Stimulated activated CD4-positive, alpha-beta T cell treated with anti-CD3 and anti-CD28 coated beads, Interleukin-12 subunit alpha, Interleukin-12 subunit beta, amount 100 ng/mL, for 48 hours (primary cell): Measurements from ENCODE around the gene FAU.
"Not testable (repeated sequence)": the region's sequence is repeated elsewhere in the genome, so short reads cannot be mapped to it uniquely, and the experiment has no call there.

Experiments
- DNase-seq, 3 donors: peaks; one replicate each; pipeline ENCODE4 v3.0.0-alpha.2; 2020; ENCODE audit warnings: low read depth in 2 of 3, low spot score in 1 of 3

FAU gene

GRCh38 chr11:65124480-65125196 lies 2.7 kb upstream of the FAU start:
- DNase-seq, result no peak

- no peak for DNase-seq
Measured at GRCh38 chr11:65121447-65121864, 478 bp downstream of the FAU start.

GRCh38 chr11:65120831-65121230 lies 1.1 kb downstream of the FAU start:
- no peak for DNase-seq

- DNase-seq, result no peak
Measured at GRCh38 chr11:65119670-65119995, 2.3 kb downstream of the FAU start.

GRCh38 chr11:65118891-65119669 lies 2.9 kb downstream of the FAU start:
- DNase-seq, result not testable (repeated sequence)

- no peak for DNase-seq
Measured at GRCh38 chr11:65118097-65118837, 3.7 kb downstream of the FAU start.

- DNase-seq, result peak; percentile 100
Measured at GRCh38 chr11:65117206-65118096, 4.5 kb downstream of the FAU start, which contains the start of gene ZNHIT2. Gene ZNHIT2, minus strand, starts transcription at chr11:65117701. Its CDS starts 48 bp downstream, at chr11:65117653.

GRCh38 chr11:65116370-65117205 lies 5.3 kb downstream of the FAU start:
- DNase-seq, result peak; percentile 43 to 67 (median 61)

- no peak for DNase-seq
Measured at GRCh38 chr11:65115361-65116082, 6.4 kb downstream of the FAU start.

GRCh38 chr11:65114538-65115171 lies 7.3 kb downstream of the FAU start:
- no peak for DNase-seq

- no peak for DNase-seq
Measured at GRCh38 chr11:65113839-65114238, 8.1 kb downstream of the FAU start.

- no peak for DNase-seq
Measured at GRCh38 chr11:65113361-65113756, 8.6 kb downstream of the FAU start.

- DNase-seq, result peak in 2 of 3 donors; percentile 67 to 72
Measured at GRCh38 chr11:65112546-65113360, 9.2 kb downstream of the FAU start.

GRCh38 chr11:65111744-65112545 lies 10.0 kb downstream of the FAU start, which contains the start of gene TM7SF2:
Gene TM7SF2, plus strand, starts transcription at chr11:65111872. Its CDS starts 144 bp downstream, at chr11:65112016.
- peak; percentile 85 to 95 (median 86) for DNase-seq

GRCh38 chr11:65111159-65111743 lies 10.7 kb downstream of the FAU start:
- no peak for DNase-seq

GRCh38 chr11:65110354-65110861 lies 11.5 kb downstream of the FAU start:
- peak; percentile 88 to 100 (median 92) for DNase-seq
